Gastrocnemius medialis (tissue), 4 donors: Measurements from ENCODE around the gene ZFHX3. TPM values are rescaled to one million over a fixed set of nuclear protein-coding genes. Genes with fewer than 3 reads are reported as not detected.

ENCODE experiments used
- ATAC-seq, 2 donors: fragments of 150-250 bp; one replicate each; pipeline ENCODE4 v1.9.1; 2016
- DNase-seq, 2 donors: peaks; one replicate each; pipeline ENCODE4 v3.0.0-alpha.2; 2019
- H3K27ac ChIP-seq, 4 donors: fragments of 200-600 bp; sonication (generic); 1 replicate in 1 of 4; 2 replicates in 3 of 4; pipeline ENCODE4 v1.5.1; 2016 to 2018; ENCODE audit warnings: mild to moderate bottlenecking in 2 of 4, moderate library complexity in 1 of 4
- H3K27me3 ChIP-seq, 3 donors: fragments of 200-600 bp; sonication (generic) in 2 of 3; 1 replicate in 1 of 3; 2 replicates in 2 of 3; pipeline versions ENCODE4 v1.5.1 to v1.6.0; 2016 to 2019; ENCODE audit warnings: mild to moderate bottlenecking in 1 of 3, moderate library complexity in 1 of 3
- H3K36me3 ChIP-seq, 2 donors: fragments of 200-600 bp; sonication (generic) in 1 of 2; one replicate each; pipeline ENCODE4 v1.5.1; 2017 to 2018
- H3K4me1 ChIP-seq, 2 donors: fragments of 200-600 bp; sonication (generic) in 1 of 2; one replicate each; pipeline ENCODE4 v1.5.1; 2016 to 2017; ENCODE audit warnings: mild to moderate bottlenecking in 2 of 2
- H3K4me3 ChIP-seq, 4 donors: fragments of 200-600 bp; sonication (generic) in 3 of 4; 1 replicate in 1 of 4; 2 replicates in 3 of 4; pipeline ENCODE4 v1.5.1; 2016 to 2019; ENCODE audit warnings: mild to moderate bottlenecking in 2 of 4
- H3K9me3 ChIP-seq, 3 donors: fragments of 200-600 bp; sonication (generic) in 2 of 3; 1 replicate in 1 of 3; 2 replicates in 2 of 3; pipeline ENCODE4 v1.5.1; 2016 to 2019
- CTCF ChIP-seq, 5 experiments: fragments of 450-650 bp in 3 of 5; fragments of 200-600 bp in 2 of 5; sonication (generic) in 2 of 5; IDR thresholded peaks in 4 of 5; conservative IDR thresholded peaks in 1 of 5; 1 replicate in 4 of 5; 2 replicates in 1 of 5; pipeline ENCODE4 v1.5.1; 2016 to 2019; ENCODE audit warnings: antibody characterized with exemption in 5 of 5, mild to moderate bottlenecking in 3 of 5, moderate library complexity in 3 of 5
- POLR2A ChIP-seq, 2 donors: fragments of 450-650 bp; IDR thresholded peaks; one replicate each; pipeline ENCODE4 v1.6.1; 2017; ENCODE audit warnings: antibody characterized with exemption in 2 of 2, mild to moderate bottlenecking in 2 of 2, moderate library complexity in 2 of 2
- in situ Hi-C, 4 donors: fragments of 200-750 bp; cut with MboI; loops; one replicate each; pipeline versions ENCODE4 v1.15.0 to v1.8.0; 2017; ENCODE audit warnings: low sequenced_read_pairs in 4 of 4
- intact Hi-C: fragments of 100-400 bp; cut with DNase I; formaldehyde crosslinking; loops from one replicate; pipeline ENCODE4 v1.15.1; 2023; ENCODE audit warnings: low total_unique reads
- total RNA-seq, 4 donors: library from RNA; depleted of rRNA; stranded (reverse); fragments of >200 nt; gene quantifications; one replicate each; pipeline versions ENCODE4 v1.1.0 to v1.2.3, GENCODE V29; 2016

The ZFHX3 gene
- total RNA-seq, 4 donors from 2014 or later, result 14.0 to 28.5 (median 27.3) TPM

DNA sequence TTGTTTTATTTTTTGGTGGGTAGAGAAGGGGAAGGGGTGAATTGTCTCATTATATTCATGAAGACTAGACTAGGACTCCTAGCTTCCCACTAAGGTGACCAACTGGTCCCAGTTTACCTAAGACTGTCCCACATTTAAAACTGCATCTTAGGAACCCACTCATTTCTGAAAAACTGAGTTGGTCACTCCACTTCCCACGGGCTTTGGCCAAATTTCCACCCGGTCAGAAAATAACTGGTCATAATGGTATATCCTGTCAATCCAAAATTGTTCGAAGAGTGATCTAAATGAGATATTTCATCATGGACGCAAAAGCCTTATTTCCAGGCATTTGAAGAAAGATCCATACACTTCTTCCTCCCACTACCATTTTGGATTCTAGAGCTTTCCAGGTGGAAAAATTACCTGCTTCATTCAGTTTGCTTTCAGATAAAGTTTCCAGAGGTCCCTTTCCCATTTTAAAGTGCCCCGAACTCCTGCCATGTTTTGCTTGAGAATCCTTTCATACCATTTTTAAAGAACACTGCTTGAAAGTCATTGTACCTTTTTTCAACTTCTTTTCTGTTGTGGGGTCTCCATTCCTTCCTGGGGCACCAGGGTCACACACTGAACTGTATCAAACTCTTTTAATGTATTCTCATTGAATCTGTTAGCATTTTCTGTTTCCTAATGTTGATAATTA is 21.8 kb upstream of the ZFHX3 start:
- peak overlapping the region; percentile 33 to 59 (median 44) for H3K4me3 ChIP-seq
- ATAC-seq (no peak), DNase-seq (no peak)
- H3K27ac ChIP-seq, result peak overlapping the region; percentile 89 to 99 (median 95)
- peaks cover 48 to 60% of the 10 kb centered on the region in 2 donors for H3K4me1 ChIP-seq
- intact Hi-C loops, result loop anchor here (2.0 kb wide), 2 partner anchors 15 to 77 kb away; no protein-coding TSS in a partner anchor
- H3K27me3 ChIP-seq, result peaks cover 0 to 10% (median 4%) of the 10 kb centered on the region in 3 donors
- TF ChIP-seq POLR2A (IDR thresholded peaks at IDR 0.05) (no peak), CTCF (IDR thresholded peaks at IDR 0.05 in 4 of 5, conservative IDR thresholded peaks at IDR 0.05 in 1 of 5) (no peak)
- in situ Hi-C loops, result loop anchor here (10.0 to 25.0 kb wide), 3 partner anchors 115 to 235 kb away; no protein-coding TSS in a partner anchor
- H3K9me3 ChIP-seq, result no peaks in the 10 kb centered on the region
- H3K36me3 ChIP-seq, result no peaks in the 10 kb centered on the region

GRCh38 chr16:73068541-73069401 is 20.8 kb upstream of the ZFHX3 start:
- no peaks in the 10 kb centered on the region for H3K36me3 ChIP-seq
- H3K27ac ChIP-seq, result peak overlapping the region; percentile 89 to 99 (median 95)
- DNase-seq, result peak; percentile 79 to 93
- in situ Hi-C loops, result loop anchor here in 2 of 4 donors (25.0 kb wide), 1 partner anchor 231 kb away; no protein-coding TSS in a partner anchor
- no peak for TF ChIP-seq CTCF (IDR thresholded peaks at IDR 0.05 in 4 of 5, conservative IDR thresholded peaks at IDR 0.05 in 1 of 5)
- TF ChIP-seq POLR2A (IDR thresholded peaks at IDR 0.05), result peak; percentile 62 to 77
- peaks cover 0 to 15% (median 5%) of the 10 kb centered on the region in 3 donors for H3K27me3 ChIP-seq
- H3K4me3 ChIP-seq, result peak overlapping the region in 2 of 4 donors; percentile 13 to 59
- peak; percentile 79 for ATAC-seq
- H3K9me3 ChIP-seq, result no peaks in the 10 kb centered on the region
- intact Hi-C loops, result loop anchor here (2.0 kb wide), 2 partner anchors 14 to 76 kb away; no protein-coding TSS in a partner anchor
- H3K4me1 ChIP-seq, result peaks cover 51 to 60% of the 10 kb centered on the region in 2 donors

GRCh38 chr16:73067671-73068540 is 20.0 kb upstream of the ZFHX3 start:
- no peak for DNase-seq
- no peak for ATAC-seq
- in situ Hi-C loops, result loop anchor here in 2 of 4 donors (25.0 kb wide), 1 partner anchor 231 kb away; no protein-coding TSS in a partner anchor
- Histone ChIP-seq H3K4me1 (peaks cover 53 to 60% of the 10 kb centered on the region in 2 donors), H3K4me3 (no peak overlapping the region), H3K27ac (peak overlapping the region; percentile 89 to 99 (median 95)), H3K36me3 (no peaks in the 10 kb centered on the region), H3K9me3 (no peaks in the 10 kb centered on the region), H3K27me3 (peaks cover 0 to 16% (median 5%) of the 10 kb centered on the region in 3 donors)
- no peak for TF ChIP-seq POLR2A (IDR thresholded peaks at IDR 0.05)
- no peak for TF ChIP-seq CTCF (IDR thresholded peaks at IDR 0.05 in 4 of 5, conservative IDR thresholded peaks at IDR 0.05 in 1 of 5)
- intact Hi-C loops, result loop anchor here (2.0 kb wide), 2 partner anchors 13 to 75 kb away; no protein-coding TSS in a partner anchor
